Measurements from ENCODE around the gene TWIST2. TPM values are rescaled to one million over a fixed set of nuclear protein-coding genes. Genes with fewer than 3 reads are reported as not detected.

The TWIST2 gene
- total RNA-seq, 1 donor from 2014 or later = 18.6 TPM

DNA sequence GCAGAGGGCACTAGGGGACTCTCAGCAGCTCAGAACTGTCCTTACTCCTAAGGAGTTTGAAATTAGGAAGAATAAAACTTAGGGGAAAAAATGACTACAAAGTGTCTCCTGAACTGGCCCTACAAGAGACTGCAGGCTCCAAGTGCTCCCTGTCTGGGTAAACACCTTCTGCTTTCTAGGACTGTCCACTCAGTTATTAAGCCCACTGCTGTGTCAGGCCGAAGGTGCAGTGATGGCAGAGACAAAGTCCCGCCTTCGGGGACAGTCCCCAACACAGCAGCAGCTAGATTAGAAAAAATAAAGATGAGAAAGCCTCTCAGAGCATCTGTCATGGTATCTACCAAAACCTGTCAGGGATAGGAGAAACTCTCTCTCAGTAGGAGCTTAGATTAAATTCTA is 28.3 kb downstream of the TWIST2 start:
- H3K9me3 Mint-ChIP-seq = no peaks in the 10 kb centered on the region
- no peak overlapping the region for H3K4me3 Mint-ChIP-seq
- H3K36me3 Mint-ChIP-seq = no peaks in the 10 kb centered on the region
- H3K4me1 Mint-ChIP-seq = no peaks in the 10 kb centered on the region
- peaks cover 17% of the 10 kb centered on the region for H3K27me3 Mint-ChIP-seq (ENCODE audit: low read depth)
- no peak for DNase-seq (ENCODE audit: low spot score in 2 of 2, unreplicated experiment in 2 of 2)
- TF ChIP-seq, protein P1, sequence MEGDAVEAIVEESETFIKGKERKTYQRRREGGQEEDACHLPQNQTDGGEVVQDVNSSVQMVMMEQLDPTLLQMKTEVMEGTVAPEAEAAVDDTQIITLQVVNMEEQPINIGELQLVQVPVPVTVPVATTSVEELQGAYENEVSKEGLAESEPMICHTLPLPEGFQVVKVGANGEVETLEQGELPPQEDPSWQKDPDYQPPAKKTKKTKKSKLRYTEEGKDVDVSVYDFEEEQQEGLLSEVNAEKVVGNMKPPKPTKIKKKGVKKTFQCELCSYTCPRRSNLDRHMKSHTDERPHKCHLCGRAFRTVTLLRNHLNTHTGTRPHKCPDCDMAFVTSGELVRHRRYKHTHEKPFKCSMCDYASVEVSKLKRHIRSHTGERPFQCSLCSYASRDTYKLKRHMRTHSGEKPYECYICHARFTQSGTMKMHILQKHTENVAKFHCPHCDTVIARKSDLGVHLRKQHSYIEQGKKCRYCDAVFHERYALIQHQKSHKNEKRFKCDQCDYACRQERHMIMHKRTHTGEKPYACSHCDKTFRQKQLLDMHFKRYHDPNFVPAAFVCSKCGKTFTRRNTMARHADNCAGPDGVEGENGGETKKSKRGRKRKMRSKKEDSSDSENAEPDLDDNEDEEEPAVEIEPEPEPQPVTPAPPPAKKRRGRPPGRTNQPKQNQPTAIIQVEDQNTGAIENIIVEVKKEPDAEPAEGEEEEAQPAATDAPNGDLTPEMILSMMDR (IDR thresholded peaks at IDR 0.05; ENCODE audit: unreplicated experiment) = no peak
- no peak overlapping the region for H3K27ac Mint-ChIP-seq

DNA sequence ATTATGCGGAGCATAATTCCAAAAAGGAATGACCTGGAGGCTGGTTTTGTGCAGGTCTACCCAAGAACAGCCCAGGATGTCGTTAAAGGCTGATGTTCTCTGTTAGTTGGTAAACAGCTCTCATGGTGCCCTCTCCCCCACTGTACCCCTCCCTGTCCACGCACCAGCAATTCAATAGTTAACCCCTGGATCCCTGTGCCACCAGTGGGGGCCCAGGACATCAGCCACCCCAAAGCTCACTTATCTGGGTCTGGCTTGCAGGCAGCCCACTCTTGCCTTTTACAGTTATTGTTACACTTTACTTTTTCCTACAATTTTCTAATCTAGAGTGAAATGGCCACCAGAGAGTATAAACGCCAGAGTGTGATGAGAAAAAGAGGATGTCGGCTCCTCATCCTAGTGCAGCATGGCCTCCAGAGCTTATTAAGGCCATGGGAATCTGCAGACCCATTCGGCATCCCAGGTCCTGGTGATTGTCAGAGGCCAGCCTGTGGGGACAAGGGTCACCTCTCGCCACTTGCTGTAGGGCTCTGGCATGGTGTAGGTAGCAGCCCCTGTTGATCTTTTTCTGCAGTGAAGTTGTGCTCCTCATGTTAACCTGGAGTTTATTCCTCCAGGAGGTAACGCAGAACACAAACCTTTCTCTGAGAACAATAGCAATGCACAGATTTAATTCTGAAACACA is 30.3 kb downstream of the TWIST2 start:
- H3K27me3 Mint-ChIP-seq (ENCODE audit: low read depth) = peaks cover 20% of the 10 kb centered on the region

DNA sequence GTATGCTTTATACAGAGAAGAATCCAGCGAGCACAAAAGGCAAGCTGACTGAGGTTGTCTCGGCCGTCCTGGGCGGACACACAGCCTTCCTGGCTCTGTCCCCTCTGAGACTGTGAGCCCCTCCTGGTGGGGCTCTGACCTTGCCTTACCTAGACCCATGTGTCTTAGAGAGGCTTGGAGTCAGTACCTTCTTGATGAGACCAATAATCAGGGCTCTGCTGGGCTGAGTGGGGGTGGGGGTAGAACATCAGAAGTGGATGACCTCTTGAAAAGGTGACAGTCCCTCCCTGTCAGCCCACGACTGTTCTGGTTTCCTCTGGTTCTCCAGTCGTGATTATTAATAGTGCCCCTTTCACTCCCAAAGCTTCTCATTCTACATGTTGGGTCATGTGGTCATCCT is 31.2 kb downstream of the TWIST2 start:
- no peak overlapping the region for H3K4me3 Mint-ChIP-seq
- no peaks in the 10 kb centered on the region for H3K36me3 Mint-ChIP-seq
- TF ChIP-seq, protein P1 (IDR thresholded peaks at IDR 0.05; ENCODE audit: unreplicated experiment) = no peak
- peaks cover 21% of the 10 kb centered on the region for H3K27me3 Mint-ChIP-seq (ENCODE audit: low read depth)
- H3K9me3 Mint-ChIP-seq = no peaks in the 10 kb centered on the region
- DNase-seq (ENCODE audit: low spot score in 2 of 2, unreplicated experiment in 2 of 2) = no peak
- no peak overlapping the region for H3K27ac Mint-ChIP-seq
- peaks cover 11% of the 10 kb centered on the region for H3K4me1 Mint-ChIP-seq

More for the DNA sequence above, 30.3 kb downstream of the TWIST2 start:
- H3K4me3 Mint-ChIP-seq = no peak overlapping the region
- H3K9me3 Mint-ChIP-seq = no peaks in the 10 kb centered on the region
- H3K4me1 Mint-ChIP-seq = peaks cover 7% of the 10 kb centered on the region
- H3K27ac Mint-ChIP-seq = no peak overlapping the region
- H3K36me3 Mint-ChIP-seq = no peaks in the 10 kb centered on the region
- TF ChIP-seq, protein P1 (IDR thresholded peaks at IDR 0.05; ENCODE audit: unreplicated experiment) = no peak
- DNase-seq (ENCODE audit: low spot score in 2 of 2, unreplicated experiment in 2 of 2) = no peak

DNA sequence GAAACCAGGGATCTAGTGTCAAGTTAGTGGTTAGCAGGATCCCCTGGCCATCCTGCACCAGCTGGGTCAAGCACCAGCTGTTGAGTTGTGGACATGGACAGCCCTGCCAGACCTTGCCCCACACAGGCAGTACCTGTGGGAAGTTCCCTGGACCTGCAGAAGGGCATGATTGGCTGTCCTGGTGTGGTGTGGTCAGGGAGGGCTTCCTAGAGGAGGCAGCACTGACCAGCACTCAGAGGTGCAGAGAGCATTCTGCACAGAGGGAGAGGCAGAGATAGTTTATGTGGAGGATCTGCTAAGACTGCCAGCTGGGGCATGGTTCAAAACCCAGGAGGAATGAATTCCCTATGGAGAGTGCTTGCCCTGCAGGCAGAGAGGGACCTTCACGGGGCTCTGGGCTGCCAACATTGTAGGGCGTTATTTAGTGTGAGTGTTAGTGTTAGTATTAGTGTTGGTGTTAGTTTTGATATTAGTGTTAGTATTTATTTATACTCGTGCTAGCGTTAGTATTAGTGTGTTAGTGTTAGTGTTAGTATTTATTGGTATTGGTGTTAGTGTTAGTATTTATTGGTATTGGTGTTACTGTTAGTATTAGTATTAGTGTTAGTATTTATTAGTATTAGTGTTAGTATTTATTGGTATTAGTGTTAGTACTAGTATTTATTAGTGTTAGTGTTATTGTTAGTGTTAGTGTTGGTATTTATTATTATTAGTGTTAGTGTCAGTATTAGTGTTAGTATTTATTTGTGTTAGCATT is 31.9 kb downstream of the TWIST2 start:
- no peak for DNase-seq (ENCODE audit: low spot score in 2 of 2, unreplicated experiment in 2 of 2)
- Mint-ChIP-seq H3K4me3 (no peak overlapping the region), H3K9me3 (no peaks in the 10 kb centered on the region), H3K4me1 (peaks cover 11% of the 10 kb centered on the region), H3K27me3 (ENCODE audit: low read depth) (peaks cover 19% of the 10 kb centered on the region), H3K27ac (no peak overlapping the region), H3K36me3 (no peaks in the 10 kb centered on the region)
- TF ChIP-seq, protein P1 (IDR thresholded peaks at IDR 0.05; ENCODE audit: unreplicated experiment) = no peak

DNA sequence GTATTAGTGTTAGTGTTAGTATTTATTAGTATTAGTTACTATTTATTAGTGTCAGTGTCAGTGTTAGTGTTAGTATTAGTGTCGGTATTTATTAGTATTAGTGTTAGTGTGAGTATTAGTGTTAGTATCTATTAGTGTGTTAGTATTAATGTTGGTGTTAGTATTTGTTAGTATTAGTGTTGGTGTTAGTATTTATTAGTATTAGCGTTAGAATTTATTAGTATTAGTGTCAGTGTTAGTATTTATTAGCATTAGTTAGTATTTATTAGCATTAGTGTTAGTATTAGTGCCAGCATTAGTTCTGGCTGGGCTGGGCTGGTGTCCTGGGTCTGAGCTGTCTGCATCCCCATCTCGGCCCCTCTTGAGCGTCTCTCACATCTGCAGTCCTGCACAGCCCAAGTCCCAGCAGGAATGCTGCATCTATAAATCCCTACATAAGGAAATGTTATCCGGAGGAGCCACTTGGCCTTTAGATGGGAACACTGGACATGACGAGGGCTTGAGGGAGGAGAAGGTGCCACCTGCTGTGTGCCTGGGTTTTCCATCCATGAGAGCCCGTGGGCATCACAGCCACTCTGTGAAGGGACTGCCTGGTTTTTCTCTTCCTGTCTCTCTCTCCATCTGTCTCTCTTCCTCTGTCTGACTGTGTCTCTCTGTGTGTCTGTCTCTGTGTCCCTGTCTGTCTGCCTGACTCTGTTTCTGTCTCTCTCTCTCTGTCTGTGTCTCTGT is 33.6 kb downstream of the TWIST2 start:
- no peak for DNase-seq (ENCODE audit: low spot score in 2 of 2, unreplicated experiment in 2 of 2)
- H3K4me1 Mint-ChIP-seq = peaks cover 11% of the 10 kb centered on the region
- no peaks in the 10 kb centered on the region for H3K36me3 Mint-ChIP-seq
- H3K9me3 Mint-ChIP-seq = no peaks in the 10 kb centered on the region
- TF ChIP-seq, protein P1 (IDR thresholded peaks at IDR 0.05; ENCODE audit: unreplicated experiment) = no peak
- H3K27ac Mint-ChIP-seq = no peak overlapping the region
- H3K27me3 Mint-ChIP-seq (ENCODE audit: low read depth) = peaks cover 10% of the 10 kb centered on the region
- H3K4me3 Mint-ChIP-seq = no peak overlapping the region
